Stimulated activated CD8-positive, alpha-beta memory T cell treated with anti-CD3 and anti-CD28 coated beads, Interleukin-15, amount 100 ng/mL, for 4 hours (primary cell): ENCODE measurements around the gene CCR7.

ENCODE experiments used
- DNase-seq, 2 donors: peaks; one replicate each; pipeline ENCODE4 v3.0.0-alpha.2; 2020; ENCODE audit warnings: low read depth in 2 of 2

Gene CCR7

GRCh38 chr17:40535924-40536294 lies 29.4 kb downstream of the CCR7 start:
- no peak for DNase-seq

GRCh38 chr17:40535438-40535837 lies 29.8 kb downstream of the CCR7 start:
- no peak for DNase-seq

GRCh38 chr17:40534371-40535189 lies 30.7 kb downstream of the CCR7 start:
- no peak for DNase-seq

GRCh38 chr17:40533896-40534295 lies 31.4 kb downstream of the CCR7 start:
- no peak for DNase-seq

GRCh38 chr17:40532520-40533253 lies 32.6 kb downstream of the CCR7 start:
- DNase-seq = no peak

GRCh38 chr17:40531051-40531991 lies 34.0 kb downstream of the CCR7 start:
- DNase-seq = peak; percentile 52 to 62

GRCh38 chr17:40530531-40530994 lies 34.7 kb downstream of the CCR7 start:
- no peak for DNase-seq

- DNase-seq = no peak
These were observed 35.3 kb downstream of the CCR7 start for GRCh38 chr17:40529991-40530390.

- no peak for DNase-seq
These were observed 36.4 kb downstream of the CCR7 start for GRCh38 chr17:40528692-40529417.

- no peak for DNase-seq
These were observed 38.6 kb downstream of the CCR7 start for GRCh38 chr17:40526668-40527067.

GRCh38 chr17:40525294-40525693 lies 40.0 kb downstream of the CCR7 start:
- DNase-seq = no peak

- DNase-seq = no peak
These were observed 40.9 kb downstream of the CCR7 start for GRCh38 chr17:40524243-40524965.

GRCh38 chr17:40522961-40523310 lies 42.3 kb downstream of the CCR7 start:
- DNase-seq = no peak

GRCh38 chr17:40522250-40522960 lies 42.9 kb downstream of the CCR7 start:
- no peak for DNase-seq

GRCh38 chr17:40520991-40521453 lies 44.2 kb downstream of the CCR7 start:
- no peak for DNase-seq

GRCh38 chr17:40519089-40519775 lies 46.0 kb downstream of the CCR7 start:
- DNase-seq = no peak

GRCh38 chr17:40518401-40519088 lies 46.7 kb downstream of the CCR7 start:
- no peak for DNase-seq

GRCh38 chr17:40517981-40518380 lies 47.3 kb downstream of the CCR7 start:
- DNase-seq = no peak

- no peak for DNase-seq
These were observed 48.0 kb downstream of the CCR7 start for GRCh38 chr17:40517286-40517662.
